ENCODE results near the gene RDH5. TPM values are rescaled to one million over a fixed set of nuclear protein-coding genes. Genes with fewer than 3 reads are reported as not detected.

The RDH5 gene
- total RNA-seq, 1 experiment from 2014 or later: 5.8 TPM

DNA sequence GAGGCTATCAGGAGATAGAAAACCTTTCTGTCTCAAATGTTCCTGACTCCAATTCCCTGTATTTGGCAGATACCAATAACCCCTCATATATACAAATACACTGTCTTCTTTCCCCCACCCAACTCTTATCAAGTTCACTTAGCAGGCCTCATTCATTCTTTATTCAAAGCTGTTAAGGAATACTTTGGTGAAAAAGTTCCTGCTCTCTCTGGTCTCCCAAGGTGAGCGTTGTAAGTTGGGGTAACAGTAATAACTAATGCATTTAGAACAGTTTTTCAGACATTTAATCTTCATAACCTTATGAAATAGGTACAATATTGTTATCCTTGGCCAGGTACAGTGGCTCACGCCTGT, 18.8 kb downstream of the RDH5 start (continued):
- TF ChIP-seq, protein P1, sequence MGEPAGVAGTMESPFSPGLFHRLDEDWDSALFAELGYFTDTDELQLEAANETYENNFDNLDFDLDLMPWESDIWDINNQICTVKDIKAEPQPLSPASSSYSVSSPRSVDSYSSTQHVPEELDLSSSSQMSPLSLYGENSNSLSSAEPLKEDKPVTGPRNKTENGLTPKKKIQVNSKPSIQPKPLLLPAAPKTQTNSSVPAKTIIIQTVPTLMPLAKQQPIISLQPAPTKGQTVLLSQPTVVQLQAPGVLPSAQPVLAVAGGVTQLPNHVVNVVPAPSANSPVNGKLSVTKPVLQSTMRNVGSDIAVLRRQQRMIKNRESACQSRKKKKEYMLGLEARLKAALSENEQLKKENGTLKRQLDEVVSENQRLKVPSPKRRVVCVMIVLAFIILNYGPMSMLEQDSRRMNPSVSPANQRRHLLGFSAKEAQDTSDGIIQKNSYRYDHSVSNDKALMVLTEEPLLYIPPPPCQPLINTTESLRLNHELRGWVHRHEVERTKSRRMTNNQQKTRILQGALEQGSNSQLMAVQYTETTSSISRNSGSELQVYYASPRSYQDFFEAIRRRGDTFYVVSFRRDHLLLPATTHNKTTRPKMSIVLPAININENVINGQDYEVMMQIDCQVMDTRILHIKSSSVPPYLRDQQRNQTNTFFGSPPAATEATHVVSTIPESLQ (CRISPR knock-in tag; IDR thresholded peaks at IDR 0.05): no peak
- TF ChIP-seq, protein P2, sequence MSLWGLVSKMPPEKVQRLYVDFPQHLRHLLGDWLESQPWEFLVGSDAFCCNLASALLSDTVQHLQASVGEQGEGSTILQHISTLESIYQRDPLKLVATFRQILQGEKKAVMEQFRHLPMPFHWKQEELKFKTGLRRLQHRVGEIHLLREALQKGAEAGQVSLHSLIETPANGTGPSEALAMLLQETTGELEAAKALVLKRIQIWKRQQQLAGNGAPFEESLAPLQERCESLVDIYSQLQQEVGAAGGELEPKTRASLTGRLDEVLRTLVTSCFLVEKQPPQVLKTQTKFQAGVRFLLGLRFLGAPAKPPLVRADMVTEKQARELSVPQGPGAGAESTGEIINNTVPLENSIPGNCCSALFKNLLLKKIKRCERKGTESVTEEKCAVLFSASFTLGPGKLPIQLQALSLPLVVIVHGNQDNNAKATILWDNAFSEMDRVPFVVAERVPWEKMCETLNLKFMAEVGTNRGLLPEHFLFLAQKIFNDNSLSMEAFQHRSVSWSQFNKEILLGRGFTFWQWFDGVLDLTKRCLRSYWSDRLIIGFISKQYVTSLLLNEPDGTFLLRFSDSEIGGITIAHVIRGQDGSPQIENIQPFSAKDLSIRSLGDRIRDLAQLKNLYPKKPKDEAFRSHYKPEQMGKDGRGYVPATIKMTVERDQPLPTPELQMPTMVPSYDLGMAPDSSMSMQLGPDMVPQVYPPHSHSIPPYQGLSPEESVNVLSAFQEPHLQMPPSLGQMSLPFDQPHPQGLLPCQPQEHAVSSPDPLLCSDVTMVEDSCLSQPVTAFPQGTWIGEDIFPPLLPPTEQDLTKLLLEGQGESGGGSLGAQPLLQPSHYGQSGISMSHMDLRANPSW (CRISPR knock-in tag; conservative IDR thresholded peaks at IDR 0.05; ENCODE audit: low read depth): no peak
- TF ChIP-seq, protein P3, sequence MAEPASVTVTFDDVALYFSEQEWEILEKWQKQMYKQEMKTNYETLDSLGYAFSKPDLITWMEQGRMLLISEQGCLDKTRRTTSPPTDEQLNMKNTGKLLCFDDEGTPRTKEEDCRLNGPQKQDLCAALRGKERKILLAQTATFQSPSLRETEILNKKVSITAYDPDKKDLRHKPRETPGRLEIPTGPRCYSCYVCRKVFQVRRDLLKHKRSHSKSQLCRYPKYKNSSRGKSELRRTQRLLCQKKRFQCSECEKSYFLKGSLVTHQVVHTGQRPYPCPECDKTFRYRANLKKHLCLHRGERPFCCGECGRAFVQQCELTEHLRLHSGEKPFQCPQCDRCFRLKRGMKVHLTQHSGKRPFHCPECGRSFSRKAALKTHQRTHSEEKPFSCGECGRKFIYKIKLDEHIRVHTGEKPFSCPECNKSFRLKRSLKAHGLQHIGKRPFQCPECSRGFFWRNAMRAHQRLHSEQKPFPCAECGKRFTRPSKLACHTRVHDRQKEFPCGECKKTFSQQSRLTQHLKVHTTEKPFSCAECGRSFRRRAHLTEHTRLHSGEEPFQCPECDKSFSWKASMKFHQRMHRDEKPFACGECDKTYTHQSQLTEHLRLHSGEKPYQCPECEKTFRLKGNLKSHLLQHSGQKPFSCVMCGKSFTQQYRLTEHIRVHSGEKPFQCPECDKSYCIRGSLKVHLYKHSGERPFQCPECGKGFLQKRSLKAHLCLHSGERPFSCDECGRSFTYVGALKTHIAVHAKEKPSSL (CRISPR knock-in tag; conservative IDR thresholded peaks at IDR 0.05): no peak
- TF ChIP-seq, protein P4, sequence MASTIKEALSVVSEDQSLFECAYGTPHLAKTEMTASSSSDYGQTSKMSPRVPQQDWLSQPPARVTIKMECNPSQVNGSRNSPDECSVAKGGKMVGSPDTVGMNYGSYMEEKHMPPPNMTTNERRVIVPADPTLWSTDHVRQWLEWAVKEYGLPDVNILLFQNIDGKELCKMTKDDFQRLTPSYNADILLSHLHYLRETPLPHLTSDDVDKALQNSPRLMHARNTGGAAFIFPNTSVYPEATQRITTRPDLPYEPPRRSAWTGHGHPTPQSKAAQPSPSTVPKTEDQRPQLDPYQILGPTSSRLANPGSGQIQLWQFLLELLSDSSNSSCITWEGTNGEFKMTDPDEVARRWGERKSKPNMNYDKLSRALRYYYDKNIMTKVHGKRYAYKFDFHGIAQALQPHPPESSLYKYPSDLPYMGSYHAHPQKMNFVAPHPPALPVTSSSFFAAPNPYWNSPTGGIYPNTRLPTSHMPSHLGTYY (CRISPR knock-in tag; IDR thresholded peaks at IDR 0.05): no peak
- TF ChIP-seq, protein P5, sequence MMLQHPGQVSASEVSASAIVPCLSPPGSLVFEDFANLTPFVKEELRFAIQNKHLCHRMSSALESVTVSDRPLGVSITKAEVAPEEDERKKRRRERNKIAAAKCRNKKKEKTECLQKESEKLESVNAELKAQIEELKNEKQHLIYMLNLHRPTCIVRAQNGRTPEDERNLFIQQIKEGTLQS (CRISPR knock-in tag; conservative IDR thresholded peaks at IDR 0.05): no peak
- TF ChIP-seq TP53 (CRISPR knock-in tag; IDR thresholded peaks at IDR 0.05) (no peak), ZNF121 (CRISPR knock-in tag; IDR thresholded peaks at IDR 0.05) (no peak)
- TF ChIP-seq, protein P6, sequence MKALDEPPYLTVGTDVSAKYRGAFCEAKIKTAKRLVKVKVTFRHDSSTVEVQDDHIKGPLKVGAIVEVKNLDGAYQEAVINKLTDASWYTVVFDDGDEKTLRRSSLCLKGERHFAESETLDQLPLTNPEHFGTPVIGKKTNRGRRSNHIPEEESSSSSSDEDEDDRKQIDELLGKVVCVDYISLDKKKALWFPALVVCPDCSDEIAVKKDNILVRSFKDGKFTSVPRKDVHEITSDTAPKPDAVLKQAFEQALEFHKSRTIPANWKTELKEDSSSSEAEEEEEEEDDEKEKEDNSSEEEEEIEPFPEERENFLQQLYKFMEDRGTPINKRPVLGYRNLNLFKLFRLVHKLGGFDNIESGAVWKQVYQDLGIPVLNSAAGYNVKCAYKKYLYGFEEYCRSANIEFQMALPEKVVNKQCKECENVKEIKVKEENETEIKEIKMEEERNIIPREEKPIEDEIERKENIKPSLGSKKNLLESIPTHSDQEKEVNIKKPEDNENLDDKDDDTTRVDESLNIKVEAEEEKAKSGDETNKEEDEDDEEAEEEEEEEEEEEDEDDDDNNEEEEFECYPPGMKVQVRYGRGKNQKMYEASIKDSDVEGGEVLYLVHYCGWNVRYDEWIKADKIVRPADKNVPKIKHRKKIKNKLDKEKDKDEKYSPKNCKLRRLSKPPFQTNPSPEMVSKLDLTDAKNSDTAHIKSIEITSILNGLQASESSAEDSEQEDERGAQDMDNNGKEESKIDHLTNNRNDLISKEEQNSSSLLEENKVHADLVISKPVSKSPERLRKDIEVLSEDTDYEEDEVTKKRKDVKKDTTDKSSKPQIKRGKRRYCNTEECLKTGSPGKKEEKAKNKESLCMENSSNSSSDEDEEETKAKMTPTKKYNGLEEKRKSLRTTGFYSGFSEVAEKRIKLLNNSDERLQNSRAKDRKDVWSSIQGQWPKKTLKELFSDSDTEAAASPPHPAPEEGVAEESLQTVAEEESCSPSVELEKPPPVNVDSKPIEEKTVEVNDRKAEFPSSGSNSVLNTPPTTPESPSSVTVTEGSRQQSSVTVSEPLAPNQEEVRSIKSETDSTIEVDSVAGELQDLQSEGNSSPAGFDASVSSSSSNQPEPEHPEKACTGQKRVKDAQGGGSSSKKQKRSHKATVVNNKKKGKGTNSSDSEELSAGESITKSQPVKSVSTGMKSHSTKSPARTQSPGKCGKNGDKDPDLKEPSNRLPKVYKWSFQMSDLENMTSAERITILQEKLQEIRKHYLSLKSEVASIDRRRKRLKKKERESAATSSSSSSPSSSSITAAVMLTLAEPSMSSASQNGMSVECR (CRISPR knock-in tag; IDR thresholded peaks at IDR 0.05; ENCODE audit: borderline replicate concordance): no peak
- TF ChIP-seq, protein P7, sequence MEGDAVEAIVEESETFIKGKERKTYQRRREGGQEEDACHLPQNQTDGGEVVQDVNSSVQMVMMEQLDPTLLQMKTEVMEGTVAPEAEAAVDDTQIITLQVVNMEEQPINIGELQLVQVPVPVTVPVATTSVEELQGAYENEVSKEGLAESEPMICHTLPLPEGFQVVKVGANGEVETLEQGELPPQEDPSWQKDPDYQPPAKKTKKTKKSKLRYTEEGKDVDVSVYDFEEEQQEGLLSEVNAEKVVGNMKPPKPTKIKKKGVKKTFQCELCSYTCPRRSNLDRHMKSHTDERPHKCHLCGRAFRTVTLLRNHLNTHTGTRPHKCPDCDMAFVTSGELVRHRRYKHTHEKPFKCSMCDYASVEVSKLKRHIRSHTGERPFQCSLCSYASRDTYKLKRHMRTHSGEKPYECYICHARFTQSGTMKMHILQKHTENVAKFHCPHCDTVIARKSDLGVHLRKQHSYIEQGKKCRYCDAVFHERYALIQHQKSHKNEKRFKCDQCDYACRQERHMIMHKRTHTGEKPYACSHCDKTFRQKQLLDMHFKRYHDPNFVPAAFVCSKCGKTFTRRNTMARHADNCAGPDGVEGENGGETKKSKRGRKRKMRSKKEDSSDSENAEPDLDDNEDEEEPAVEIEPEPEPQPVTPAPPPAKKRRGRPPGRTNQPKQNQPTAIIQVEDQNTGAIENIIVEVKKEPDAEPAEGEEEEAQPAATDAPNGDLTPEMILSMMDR (IDR thresholded peaks at IDR 0.05): no peak; the same call in 1 of the 2 replicates
- TF ChIP-seq, protein P8, sequence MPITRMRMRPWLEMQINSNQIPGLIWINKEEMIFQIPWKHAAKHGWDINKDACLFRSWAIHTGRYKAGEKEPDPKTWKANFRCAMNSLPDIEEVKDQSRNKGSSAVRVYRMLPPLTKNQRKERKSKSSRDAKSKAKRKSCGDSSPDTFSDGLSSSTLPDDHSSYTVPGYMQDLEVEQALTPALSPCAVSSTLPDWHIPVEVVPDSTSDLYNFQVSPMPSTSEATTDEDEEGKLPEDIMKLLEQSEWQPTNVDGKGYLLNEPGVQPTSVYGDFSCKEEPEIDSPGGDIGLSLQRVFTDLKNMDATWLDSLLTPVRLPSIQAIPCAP (CRISPR knock-in tag; IDR thresholded peaks at IDR 0.05): no peak
- TF ChIP-seq, protein P9, sequence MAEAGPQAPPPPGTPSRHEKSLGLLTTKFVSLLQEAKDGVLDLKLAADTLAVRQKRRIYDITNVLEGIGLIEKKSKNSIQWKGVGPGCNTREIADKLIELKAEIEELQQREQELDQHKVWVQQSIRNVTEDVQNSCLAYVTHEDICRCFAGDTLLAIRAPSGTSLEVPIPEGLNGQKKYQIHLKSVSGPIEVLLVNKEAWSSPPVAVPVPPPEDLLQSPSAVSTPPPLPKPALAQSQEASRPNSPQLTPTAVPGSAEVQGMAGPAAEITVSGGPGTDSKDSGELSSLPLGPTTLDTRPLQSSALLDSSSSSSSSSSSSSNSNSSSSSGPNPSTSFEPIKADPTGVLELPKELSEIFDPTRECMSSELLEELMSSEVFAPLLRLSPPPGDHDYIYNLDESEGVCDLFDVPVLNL (CRISPR knock-in tag; IDR thresholded peaks at IDR 0.05; ENCODE audit: borderline replicate concordance, low read depth): no peak

Data from WTC11 (cell line).